PC-3 (cell line): ENCODE measurements around the gene CHI3L1.

Experiments used
- CTCF ChIP-seq: fragments of 300-600 bp; sonication (generic); conservative IDR thresholded peaks from 2 replicates; pipeline ENCODE4 v1.5.1; 2017; ENCODE audit warnings: antibody characterized with exemption, low read depth, mild to moderate bottlenecking, low read length
- EZH2 ChIP-seq: fragments of 300-600 bp; sonication (generic); IDR thresholded peaks from one replicate; pipeline ENCODE4 v1.6.1; 2017; ENCODE audit warnings: antibody characterized with exemption, mild to moderate bottlenecking, low read length; ENCODE audit not compliant: unreplicated experiment
- EZH2phosphoT487 ChIP-seq: fragments of 300-600 bp; sonication (generic); IDR thresholded peaks from 2 replicates; pipeline ENCODE4 v1.6.1; 2018; ENCODE audit warnings: mild to moderate bottlenecking, antibody characterized with exemption, low read length, borderline replicate concordance

GRCh38 chr1:203219171-203219570 lies 32.7 kb upstream of the CHI3L1 start:
- no peak for TF ChIP-seq CTCF
- no peak for TF ChIP-seq EZH2
- no peak for TF ChIP-seq EZH2phosphoT487
